GM10248 (cell line): Measurements from ENCODE around the gene XKR8.

ENCODE experiments used
- CTCF ChIA-PET: fragments of 300-600 bp; sonication (Branson Sonifier 250); formaldehyde crosslinking; extraction: SDS; loops from one replicate; lab custom pipeline; 2021; ENCODE audit warnings: antibody characterized with exemption; lab: Yijun Ruan, JAX
- POLR2A ChIA-PET: fragments of 350-650 bp; sonication (Branson Sonifier 250); formaldehyde crosslinking; extraction: SDS; loops from one replicate; lab custom pipeline; 2020; ENCODE audit warnings: antibody characterized with exemption; lab: Yijun Ruan, JAX
- DNase-seq: peaks from one replicate; pipeline ENCODE4 v3.0.0; 2012; ENCODE audit errors: extremely low spot score
- TF ChIP-seq, protein P1 (sequence below): IDR thresholded peaks from 2 replicates; pipeline ENCODE4 v1.5.1; 2012; ENCODE audit warnings: mild to moderate bottlenecking, low read depth; ENCODE audit errors: extremely low read depth, missing control alignments, control extremely low read depth

Gene XKR8

GRCh38 chr1:27931759-27932158 lies 28.0 kb upstream of the XKR8 start:
- CTCF ChIA-PET, result interaction anchor here (1.5 kb wide), 1 partner anchor 24 kb away, joined by 4 read pairs; no protein-coding TSS in a partner anchor
- TF ChIP-seq, protein P1, sequence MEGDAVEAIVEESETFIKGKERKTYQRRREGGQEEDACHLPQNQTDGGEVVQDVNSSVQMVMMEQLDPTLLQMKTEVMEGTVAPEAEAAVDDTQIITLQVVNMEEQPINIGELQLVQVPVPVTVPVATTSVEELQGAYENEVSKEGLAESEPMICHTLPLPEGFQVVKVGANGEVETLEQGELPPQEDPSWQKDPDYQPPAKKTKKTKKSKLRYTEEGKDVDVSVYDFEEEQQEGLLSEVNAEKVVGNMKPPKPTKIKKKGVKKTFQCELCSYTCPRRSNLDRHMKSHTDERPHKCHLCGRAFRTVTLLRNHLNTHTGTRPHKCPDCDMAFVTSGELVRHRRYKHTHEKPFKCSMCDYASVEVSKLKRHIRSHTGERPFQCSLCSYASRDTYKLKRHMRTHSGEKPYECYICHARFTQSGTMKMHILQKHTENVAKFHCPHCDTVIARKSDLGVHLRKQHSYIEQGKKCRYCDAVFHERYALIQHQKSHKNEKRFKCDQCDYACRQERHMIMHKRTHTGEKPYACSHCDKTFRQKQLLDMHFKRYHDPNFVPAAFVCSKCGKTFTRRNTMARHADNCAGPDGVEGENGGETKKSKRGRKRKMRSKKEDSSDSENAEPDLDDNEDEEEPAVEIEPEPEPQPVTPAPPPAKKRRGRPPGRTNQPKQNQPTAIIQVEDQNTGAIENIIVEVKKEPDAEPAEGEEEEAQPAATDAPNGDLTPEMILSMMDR, result no peak
- DNase-seq, result no peak
- POLR2A ChIA-PET, result no interaction called here

DNA sequence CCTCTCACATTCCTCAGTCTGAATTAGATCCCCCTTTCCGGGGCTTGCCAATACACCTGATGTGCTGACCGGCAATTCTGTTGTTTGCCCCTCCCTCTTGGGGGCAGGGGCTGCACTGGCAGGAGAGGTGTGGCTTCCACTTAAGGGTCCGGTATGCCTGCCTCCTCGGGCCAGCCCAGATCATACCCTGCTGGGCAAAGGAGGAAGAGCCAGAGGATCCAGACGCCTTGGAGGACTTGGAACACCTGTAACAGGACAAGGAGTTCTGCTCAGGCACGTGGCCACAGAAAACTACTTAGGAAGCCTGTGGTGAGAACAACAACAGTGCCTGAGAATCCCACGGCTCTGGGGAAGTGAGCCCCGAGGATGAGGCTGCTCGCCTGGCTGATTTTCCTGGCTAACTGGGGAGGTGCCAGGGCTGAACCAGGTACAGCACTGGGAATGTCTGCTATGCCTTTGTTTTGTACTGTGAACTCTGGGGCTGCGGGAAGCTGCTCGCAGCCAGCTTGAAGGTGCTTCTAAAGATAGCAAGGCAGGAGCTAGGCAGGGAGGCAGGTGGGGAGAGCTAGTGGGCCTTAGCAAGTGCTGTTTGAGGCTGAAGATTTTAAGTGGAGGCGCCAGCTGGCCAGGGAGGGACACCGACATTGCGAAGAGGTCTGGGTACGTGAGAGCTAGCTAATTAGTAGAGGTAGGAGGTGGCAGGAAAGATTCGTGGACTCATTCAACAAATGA lies 24.8 kb upstream of the XKR8 start, which contains the start of gene SMPDL3B:
SMPDL3B (plus strand) TSS at position 183 of the 732 bp plus-strand sequence; CDS start at position 367, 184 bp downstream.
- CTCF ChIA-PET, result interaction anchor here (1.1 kb wide), 1 partner anchor 10 kb away, joined by 7 read pairs; no protein-coding TSS in a partner anchor
- POLR2A ChIA-PET, result no interaction called here
- DNase-seq, result no peak

GRCh38 chr1:27935721-27936120 lies 24.1 kb upstream of the XKR8 start:
- CTCF ChIA-PET, result interaction anchor here (1.1 kb wide), 1 partner anchor 10 kb away, joined by 7 read pairs; no protein-coding TSS in a partner anchor
- POLR2A ChIA-PET, result no interaction called here
- no peak for DNase-seq
- TF ChIP-seq, protein P1, result no peak

More for the DNA sequence above, 24.8 kb upstream of the XKR8 start, which contains the start of gene SMPDL3B:
- TF ChIP-seq, protein P1, result no peak

- DNase-seq, result no peak
- TF ChIP-seq, protein P1, result no peak
- POLR2A ChIA-PET, result no interaction called here
- CTCF ChIA-PET, result no interaction called here
These were observed 23.4 kb upstream of the XKR8 start for GRCh38 chr1:27936370-27936769.

- POLR2A ChIA-PET, result no interaction called here
- TF ChIP-seq, protein P1, result no peak
- DNase-seq, result no peak
- CTCF ChIA-PET, result interaction anchor here (0.7 to 1.6 kb wide), 7 partner anchors 9 to 102 kb away, joined by 3 to 4 read pairs (median 3); no protein-coding TSS in a partner anchor
These were observed 22.3 kb upstream of the XKR8 start for GRCh38 chr1:27937524-27937836.

DNA sequence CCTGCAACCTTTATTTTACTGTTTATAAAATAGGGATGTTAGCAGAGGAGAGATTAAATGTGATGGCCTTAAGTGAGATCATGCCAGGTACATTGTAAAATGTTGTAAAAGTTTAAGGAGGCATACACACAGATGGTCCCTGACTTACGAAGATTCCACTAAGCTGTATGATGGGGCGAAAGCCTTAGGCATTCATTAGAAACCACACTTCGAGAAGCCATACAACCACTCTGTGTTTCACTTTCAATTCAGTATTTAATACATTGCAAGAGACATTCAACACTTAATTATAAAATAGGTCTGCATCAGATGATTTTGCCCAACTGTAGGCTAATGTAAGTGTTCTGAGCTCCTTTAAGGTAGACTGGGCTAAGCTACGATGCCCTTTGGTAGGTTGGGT lies 21.3 kb upstream of the XKR8 start:
- TF ChIP-seq, protein P1, result no peak
- POLR2A ChIA-PET, result no interaction called here
- DNase-seq, result no peak
- CTCF ChIA-PET, result interaction anchor here (0.7 to 1.8 kb wide), 9 partner anchors 10 to 101 kb away, joined by 3 to 5 read pairs (median 3); no protein-coding TSS in a partner anchor
